Keratinocyte (primary cell): Measurements from ENCODE around the gene VCX3B.
"Not testable (repeated sequence)": the region's sequence is repeated elsewhere in the genome, so short reads cannot be mapped to it uniquely, and the experiment has no call there.

Source experiments
- EZH2 ChIP-seq: IDR thresholded peaks from one replicate; pipeline ENCODE4 v1.6.1; 2012; ENCODE audit warnings: inconsistent platforms, mild to moderate bottlenecking, low read length, moderate library complexity
- TF ChIP-seq, protein P1 (sequence below), 3 experiments: IDR thresholded peaks in 1 of 3; conservative IDR thresholded peaks in 1 of 3; optimal IDR thresholded peaks in 1 of 3; 2 replicates in 2 of 3; 3 replicates in 1 of 3; pipeline versions ENCODE3 to v1.5.1; 2011; ENCODE audit warnings: low read length in 3 of 3, mild to moderate bottlenecking in 3 of 3, moderate library complexity in 2 of 3, control low read depth in 1 of 3, inconsistent platforms in 1 of 3; ENCODE audit not compliant: insufficient read depth in 2 of 3; ENCODE audit errors: extremely low read depth in 1 of 3

DNA sequence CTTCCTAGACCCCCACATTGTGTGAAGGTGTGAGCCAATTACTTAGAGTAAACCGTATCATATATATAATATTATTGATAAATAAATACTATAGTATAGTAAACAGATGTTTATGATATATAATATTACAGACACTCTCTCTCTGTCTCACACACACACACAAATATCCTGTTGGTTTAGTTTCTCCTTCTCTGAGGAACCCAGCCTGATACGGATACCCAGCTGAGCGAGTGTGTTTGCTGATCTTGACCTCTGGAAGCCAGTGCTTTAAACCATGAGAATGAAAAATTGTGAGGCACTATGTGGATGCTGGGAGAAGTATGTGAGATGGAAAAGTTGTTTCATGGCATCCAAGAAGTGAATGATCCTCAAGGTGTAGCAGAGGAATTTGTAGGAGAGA, at the start of gene VCX3B:
- TF ChIP-seq, protein P1, sequence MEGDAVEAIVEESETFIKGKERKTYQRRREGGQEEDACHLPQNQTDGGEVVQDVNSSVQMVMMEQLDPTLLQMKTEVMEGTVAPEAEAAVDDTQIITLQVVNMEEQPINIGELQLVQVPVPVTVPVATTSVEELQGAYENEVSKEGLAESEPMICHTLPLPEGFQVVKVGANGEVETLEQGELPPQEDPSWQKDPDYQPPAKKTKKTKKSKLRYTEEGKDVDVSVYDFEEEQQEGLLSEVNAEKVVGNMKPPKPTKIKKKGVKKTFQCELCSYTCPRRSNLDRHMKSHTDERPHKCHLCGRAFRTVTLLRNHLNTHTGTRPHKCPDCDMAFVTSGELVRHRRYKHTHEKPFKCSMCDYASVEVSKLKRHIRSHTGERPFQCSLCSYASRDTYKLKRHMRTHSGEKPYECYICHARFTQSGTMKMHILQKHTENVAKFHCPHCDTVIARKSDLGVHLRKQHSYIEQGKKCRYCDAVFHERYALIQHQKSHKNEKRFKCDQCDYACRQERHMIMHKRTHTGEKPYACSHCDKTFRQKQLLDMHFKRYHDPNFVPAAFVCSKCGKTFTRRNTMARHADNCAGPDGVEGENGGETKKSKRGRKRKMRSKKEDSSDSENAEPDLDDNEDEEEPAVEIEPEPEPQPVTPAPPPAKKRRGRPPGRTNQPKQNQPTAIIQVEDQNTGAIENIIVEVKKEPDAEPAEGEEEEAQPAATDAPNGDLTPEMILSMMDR (optimal IDR thresholded peaks at IDR 0.05 in 1 of 3, IDR thresholded peaks at IDR 0.05 in 1 of 3, conservative IDR thresholded peaks at IDR 0.05 in 1 of 3; ENCODE audit: extremely low read depth in 1 of 3, insufficient read depth in 2 of 3, low read length in 3 of 3), result not testable (repeated sequence)
- TF ChIP-seq EZH2, result not testable (repeated sequence)
